GM12878 (cell line): ENCODE data around the gene NIN. TPM values are rescaled to one million over a fixed set of nuclear protein-coding genes. Genes with fewer than 3 reads are reported as not detected.

Experiments
- ATAC-seq: fragments of 200-7000 bp; cut with Tn5 transposase; 3 replicates; pipeline ENCODE4 v1.9.1; 2020; ENCODE audit warnings: mild to moderate bottlenecking, moderate library complexity
- BruUV-seq: library from RNA; stranded (reverse); fragments of 400-500 nt; replicated peaks from 2 replicates; lab custom pipeline; 2021; lab: Mats Ljungman, UMichigan
- CTCF ChIA-PET: fragments of 300-600 bp; sonication (Branson Sonifier 250); formaldehyde crosslinking; extraction: SDS; loops from one replicate; lab custom pipeline; 2021; ENCODE audit warnings: inconsistent platforms; lab: Yijun Ruan, JAX
- POLR2A ChIA-PET: fragments of 350-600 bp; formaldehyde crosslinking; extraction: SDS; loops from one replicate; lab custom pipeline; 2021; ENCODE audit warnings: inconsistent platforms; lab: Charles Lee
- RAD21 ChIA-PET: fragments of 300-600 bp; sonication (Branson Sonifier 250); formaldehyde crosslinking; loops from one replicate; lab custom pipeline; 2023; ENCODE audit warnings: antibody characterized with exemption; ENCODE audit not compliant: unreplicated experiment; lab: Charles Lee
- SMC1A ChIA-PET: fragments of 300-600 bp; sonication (Branson Sonifier 250); formaldehyde crosslinking; loops from one replicate; lab custom pipeline; 2023; ENCODE audit not compliant: unreplicated experiment, uncharacterized antibody; lab: Charles Lee
- DNase-seq: peaks from one replicate; pipeline ENCODE4 v3.0.0-alpha.2; 2011; ENCODE audit warnings: low read depth, low spot score
- FAIRE-seq: peaks from 3 replicates; lab custom pipeline; 2011; peaks lifted over from hg19 to GRCh38; lab: Jason Lieb, UNC
- H2AFZ ChIP-seq: 2 replicates; pipeline ENCODE4 v1.6.0; 2011; ENCODE audit warnings: low read depth, low read length, control low read depth; ENCODE audit not compliant: control insufficient read depth
- H3K27ac ChIP-seq: 2 replicates; pipeline ENCODE4 v1.5.1; 2011; ENCODE audit warnings: control low read depth; ENCODE audit not compliant: control insufficient read depth, insufficient read depth
- H3K27me3 ChIP-seq, 2 experiments: replicated peaks in 1 of 2; 2 replicates each; pipeline versions ENCODE4 v1.6.0 to v1.6.1; 2011; ENCODE audit warnings: low read length in 1 of 2; ENCODE audit not compliant: control insufficient read depth in 2 of 2, insufficient read depth in 2 of 2
- H3K36me3 ChIP-seq, 2 experiments: 2 replicates each; pipeline ENCODE4 v1.5.1; 2011; ENCODE audit warnings: low read length in 1 of 2; ENCODE audit not compliant: control insufficient read depth in 2 of 2, insufficient read depth in 2 of 2
- H3K4me1 ChIP-seq: 2 replicates; pipeline ENCODE4 v1.6.1; 2011; ENCODE audit warnings: mild to moderate bottlenecking, low read length, moderate library complexity, mixed read lengths; ENCODE audit not compliant: control insufficient read depth, insufficient read depth
- H3K4me2 ChIP-seq: 2 replicates; pipeline ENCODE4 v1.6.0; 2011; ENCODE audit warnings: control low read depth; ENCODE audit not compliant: control insufficient read depth, insufficient read depth
- H3K4me3 ChIP-seq: fragments of 200-600 bp; sonication (generic); 2 replicates; pipeline ENCODE4 v1.5.1; 2016
- H3K79me2 ChIP-seq: 2 replicates; pipeline ENCODE4 v1.6.0; 2011; ENCODE audit warnings: low read length; ENCODE audit not compliant: control insufficient read depth, insufficient read depth
- H3K9ac ChIP-seq: 2 replicates; pipeline ENCODE4 v1.8.0; 2011; ENCODE audit warnings: low read length, control low read depth, mixed read lengths; ENCODE audit not compliant: control insufficient read depth, insufficient read depth
- H3K9me3 ChIP-seq: replicated peaks from 3 replicates; pipeline ENCODE4 v1.5.1; 2011; ENCODE audit warnings: mild to moderate bottlenecking, low read length; ENCODE audit not compliant: control insufficient read depth, insufficient read depth
- H4K20me1 ChIP-seq: 2 replicates; pipeline ENCODE4 v1.6.0; 2011; ENCODE audit not compliant: control insufficient read depth, insufficient read depth
- DPF2 ChIP-seq: fragments of 450-650 bp; IDR thresholded peaks from 2 replicates; pipeline ENCODE4 v1.6.1; 2017; ENCODE audit warnings: mild to moderate bottlenecking
- EZH2 ChIP-seq: IDR thresholded peaks from 2 replicates; pipeline ENCODE4 v1.6.1; 2012; ENCODE audit warnings: low read depth, mild to moderate bottlenecking, control low read depth, inconsistent platforms, low read length, borderline replicate concordance; ENCODE audit not compliant: control insufficient read depth
- MYC ChIP-seq: IDR thresholded peaks from 2 replicates; pipeline ENCODE4 v1.6.1; 2011; ENCODE audit warnings: mild to moderate bottlenecking, low read length, moderate library complexity, inconsistent platforms; ENCODE audit not compliant: insufficient read depth, insufficient replicate concordance, insufficient read length, severe bottlenecking
- TBL1XR1 ChIP-seq: IDR thresholded peaks from 2 replicates; pipeline ENCODE4 v1.6.1; 2012; ENCODE audit warnings: low read depth, low read length, improper control_type of control experiment
- ZNF622 ChIP-seq: fragments of 450-650 bp; IDR thresholded peaks from 2 replicates; pipeline ENCODE4 v1.6.1; 2017; ENCODE audit warnings: mild to moderate bottlenecking, inconsistent platforms
- WGBS: methylation state at CpG from one replicate; pipeline ENCODE4 v1.1.6; 2016; ENCODE audit warnings: low lambda C conversion rate; ENCODE audit not compliant: insufficient replicate concordance, insufficient coverage; ENCODE audit errors: missing lambda C conversion rate; 5-methylcytosine and 5-hydroxymethylcytosine counted together
- in situ Hi-C: fragments of 300-500 bp; cut with MboI; formaldehyde crosslinking; loops from 9 replicates; pipeline ENCODE4 v1.14.3; 2018; ENCODE audit warnings: mixed read lengths
- intact Hi-C: fragments of 100-400 bp; cut with micrococcal nuclease; formaldehyde crosslinking; loops from one replicate; pipeline ENCODE4 v1.14.2; 2022; ENCODE audit not compliant: unreplicated experiment
- polyA plus RNA-seq, 11 experiments: library from polyadenylated mRNA; depleted of rRNA in 4 of 11; unstranded in 6 of 11; stranded (reverse) in 5 of 11; fragments of >200 nt; fragmentation: Nextera tagmentation in 4 of 11; fragmentation: Illumina TruSeq in 1 of 11; extraction: Ambion mirVana in 4 of 11; extraction: Trizol in 1 of 11; gene quantifications; 1 replicate in 1 of 11; 2 replicates in 10 of 11; pipeline versions ENCODE4 v1.2.1 to v1.2.3, GENCODE V29; 2011 to 2016; ENCODE audit warnings: inconsistent platforms in 2 of 11, missing spikeins in 2 of 11, low read depth in 1 of 11
- total RNA-seq, 4 experiments: library from RNA; depleted of rRNA in 3 of 4; stranded (reverse); fragments of >200 nt in 3 of 4; fragmentation: Illumina TruSeq in 1 of 4; extraction: Trizol in 1 of 4; gene quantifications; 2 replicates each; pipeline versions ENCODE4 v1.2.1 to v1.2.3, GENCODE V29; 2013 to 2021
- TF ChIP-seq, protein P1 (sequence below): fragments of 450-650 bp; conservative IDR thresholded peaks from 2 replicates; pipeline ENCODE4 v1.6.1; 2017; ENCODE audit warnings: mild to moderate bottlenecking, moderate library complexity

The NIN gene
- total and polyA plus RNA-seq, 10 of the 15 experiments (the other 5 are each of a cell fraction or from before 2014, with no cell fraction given): 16.2 to 135 (median 70.3) TPM

DNA sequence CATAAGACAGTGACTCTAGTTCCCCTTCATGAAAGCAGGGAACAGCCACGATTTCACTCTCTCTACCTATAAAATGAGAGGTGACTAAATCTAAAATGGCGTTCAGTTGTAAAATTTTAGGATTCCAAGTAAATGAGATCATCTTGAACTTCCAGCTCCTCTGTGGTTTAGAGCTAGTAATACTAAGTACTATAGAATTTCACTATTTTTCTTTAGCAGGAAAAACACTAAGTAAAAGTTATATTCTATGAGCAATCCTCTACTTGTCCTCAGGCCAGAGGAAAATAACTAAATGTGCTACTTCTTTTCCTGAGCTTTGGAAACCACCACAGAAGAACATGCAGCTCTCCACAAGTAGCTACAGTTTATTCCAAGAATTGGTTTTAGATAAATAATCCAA, 55.6 kb downstream of the NIN start:
- Histone ChIP-seq H3K27me3 (no peaks in the 10 kb centered on the region), H4K20me1 (no peaks in the 10 kb centered on the region; the same call in 1 of the 2 replicates), H3K9me3 (no peaks in the 10 kb centered on the region), H3K4me1 (no peaks in the 10 kb centered on the region; the same call in 1 of the 2 replicates), H3K9ac (no peak overlapping the region), H3K4me2 (no peak overlapping the region), H3K4me3 (no peak overlapping the region), H3K27ac (no peak overlapping the region), H2AFZ (no peak overlapping the region), H3K36me3 (peaks cover 18 to 48% of the 10 kb centered on the region in 2 experiments), H3K79me2 (peaks cover 2% of the 10 kb centered on the region)
- intact Hi-C loops (loop anchor here (5.0 kb wide), 1 partner anchor 153 kb away; no protein-coding TSS in a partner anchor), in situ Hi-C loops (no loop called here)
- ATAC-seq (no peak), DNase-seq (no peak), FAIRE-seq (no peak)
- POLR2A ChIA-PET: interaction anchor here (1.2 to 2.1 kb wide), 2 partner anchors 85 to 98 kb away, joined by 3 to 9 read pairs; no protein-coding TSS in a partner anchor
- CTCF ChIA-PET: interaction anchor here (0.7 to 8.5 kb wide), 35 partner anchors 11 to 752 kb away, joined by 3 to 317 read pairs (median 8); no protein-coding TSS in a partner anchor
- no TSS peak for BruUV-seq
- RAD21 ChIA-PET: interaction anchor here (0.7 to 7.4 kb wide), 25 partner anchors 8 to 433 kb away, joined by 3 to 186 read pairs (median 9); partner anchors contain the start of gene NIN
- WGBS: 62% methylated on average over 2 of the region's 2 CpGs
- SMC1A ChIA-PET: interaction anchor here (0.5 to 11.8 kb wide), 32 partner anchors 11 to 432 kb away, joined by 3 to 229 read pairs (median 6); no protein-coding TSS in a partner anchor
- no peak for TF ChIP-seq DPF2
- no peak for TF ChIP-seq TBL1XR1
- no peak for TF ChIP-seq ZNF622
- TF ChIP-seq, protein P1, sequence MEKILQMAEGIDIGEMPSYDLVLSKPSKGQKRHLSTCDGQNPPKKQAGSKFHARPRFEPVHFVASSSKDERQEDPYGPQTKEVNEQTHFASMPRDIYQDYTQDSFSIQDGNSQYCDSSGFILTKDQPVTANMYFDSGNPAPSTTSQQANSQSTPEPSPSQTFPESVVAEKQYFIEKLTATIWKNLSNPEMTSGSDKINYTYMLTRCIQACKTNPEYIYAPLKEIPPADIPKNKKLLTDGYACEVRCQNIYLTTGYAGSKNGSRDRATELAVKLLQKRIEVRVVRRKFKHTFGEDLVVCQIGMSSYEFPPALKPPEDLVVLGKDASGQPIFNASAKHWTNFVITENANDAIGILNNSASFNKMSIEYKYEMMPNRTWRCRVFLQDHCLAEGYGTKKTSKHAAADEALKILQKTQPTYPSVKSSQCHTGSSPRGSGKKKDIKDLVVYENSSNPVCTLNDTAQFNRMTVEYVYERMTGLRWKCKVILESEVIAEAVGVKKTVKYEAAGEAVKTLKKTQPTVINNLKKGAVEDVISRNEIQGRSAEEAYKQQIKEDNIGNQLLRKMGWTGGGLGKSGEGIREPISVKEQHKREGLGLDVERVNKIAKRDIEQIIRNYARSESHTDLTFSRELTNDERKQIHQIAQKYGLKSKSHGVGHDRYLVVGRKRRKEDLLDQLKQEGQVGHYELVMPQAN: no peak
- TF ChIP-seq EZH2: no peak
- TF ChIP-seq MYC: no peak
